Testis (tissue), 2 donors: Measurements from ENCODE around the gene TMEM45B.

Source experiments
- CTCF ChIP-seq, 3 experiments: fragments of 450-650 bp in 2 of 3; fragments of 200-600 bp in 1 of 3; sonication (generic) in 1 of 3; IDR thresholded peaks; one replicate each; pipeline ENCODE4 v1.5.1; 2016 to 2019; ENCODE audit warnings: antibody characterized with exemption in 3 of 3, mild to moderate bottlenecking in 2 of 3, moderate library complexity in 1 of 3
- POLR2A ChIP-seq: fragments of 450-650 bp; IDR thresholded peaks from one replicate; pipeline ENCODE4 v1.6.1; 2017; ENCODE audit warnings: antibody characterized with exemption, mild to moderate bottlenecking, moderate library complexity

- TF ChIP-seq CTCF (IDR thresholded peaks at IDR 0.05) (no peak), POLR2A (no peak)
Measured at GRCh38 chr11:129864811-129865210, 49.2 kb downstream of the TMEM45B start.
